ENCODE measurements around the gene CCDC187.

CCDC187 gene

GRCh38 chr9:136286987-136287379 lies 16.9 kb downstream of the CCDC187 start:
- peaks cover 0 to 12% (median 8%) of the 10 kb centered on the region in 4 donors for H3K4me1 ChIP-seq
- intact Hi-C loops (cut with DNase I; ENCODE audit: low total_unique reads) = loop anchor here (10.0 kb wide), 1 partner anchor 142 kb away; no protein-coding TSS in a partner anchor
- DNase-seq = no peak
- H3K36me3 ChIP-seq = no peaks in the 10 kb centered on the region
- H3K4me3 ChIP-seq = no peak overlapping the region
- H3K27me3 ChIP-seq = peaks cover 0 to 75% of the 10 kb centered on the region in 2 donors
- no peak for TF ChIP-seq CTCF (IDR thresholded peaks at IDR 0.05)
- H3K9me3 ChIP-seq = no peaks in the 10 kb centered on the region
- no peak overlapping the region for H3K27ac ChIP-seq

- Histone ChIP-seq H3K27ac (no peak overlapping the region), H3K4me3 (no peak overlapping the region), H3K4me1 (peaks cover 0 to 12% (median 8%) of the 10 kb centered on the region in 4 donors), H3K27me3 (peaks cover 0 to 75% of the 10 kb centered on the region in 2 donors), H3K36me3 (no peaks in the 10 kb centered on the region), H3K9me3 (no peaks in the 10 kb centered on the region)
- TF ChIP-seq CTCF (IDR thresholded peaks at IDR 0.05) = no peak
- DNase-seq = no peak
- intact Hi-C loops (cut with DNase I; ENCODE audit: low total_unique reads) = loop anchor here (10.0 kb wide), 1 partner anchor 142 kb away; no protein-coding TSS in a partner anchor
These were observed 17.4 kb downstream of the CCDC187 start for GRCh38 chr9:136286359-136286986.

GRCh38 chr9:136285501-136286358 lies 18.2 kb downstream of the CCDC187 start:
- TF ChIP-seq CTCF (IDR thresholded peaks at IDR 0.05) = no peak
- Histone ChIP-seq H3K27ac (no peak overlapping the region), H3K9me3 (no peaks in the 10 kb centered on the region), H3K36me3 (no peaks in the 10 kb centered on the region), H3K4me1 (peaks cover 0 to 12% (median 8%) of the 10 kb centered on the region in 4 donors), H3K4me3 (no peak overlapping the region), H3K27me3 (peaks cover 0 to 74% of the 10 kb centered on the region in 2 donors)
- no peak for DNase-seq
- intact Hi-C loops (cut with DNase I; ENCODE audit: low total_unique reads) = loop anchor here (10.0 kb wide), 1 partner anchor 141 kb away; no protein-coding TSS in a partner anchor

- H3K36me3 ChIP-seq = no peaks in the 10 kb centered on the region
- H3K27me3 ChIP-seq = peaks cover 0 to 73% of the 10 kb centered on the region in 2 donors
- peaks cover 0 to 3% (median 0%) of the 10 kb centered on the region in 3 donors for H3K9me3 ChIP-seq
- no peak overlapping the region for H3K4me3 ChIP-seq
- peaks cover 0 to 12% (median 8%) of the 10 kb centered on the region in 4 donors for H3K4me1 ChIP-seq
- intact Hi-C loops (cut with DNase I; ENCODE audit: low total_unique reads) = loop anchor here (10.0 kb wide), 1 partner anchor 140 kb away; no protein-coding TSS in a partner anchor
- no peak for DNase-seq
- TF ChIP-seq CTCF (IDR thresholded peaks at IDR 0.05) = no peak
- H3K27ac ChIP-seq = no peak overlapping the region
These were observed 18.9 kb downstream of the CCDC187 start for GRCh38 chr9:136284951-136285350.

- no peak overlapping the region for H3K4me3 ChIP-seq
- peaks cover 0 to 74% of the 10 kb centered on the region in 2 donors for H3K27me3 ChIP-seq
- H3K4me1 ChIP-seq = peaks cover 0 to 12% (median 8%) of the 10 kb centered on the region in 4 donors
- H3K27ac ChIP-seq = no peak overlapping the region
- intact Hi-C loops (cut with DNase I; ENCODE audit: low total_unique reads) = loop anchor here (10.0 kb wide), 1 partner anchor 140 kb away; no protein-coding TSS in a partner anchor
- H3K36me3 ChIP-seq = no peaks in the 10 kb centered on the region
- TF ChIP-seq CTCF (IDR thresholded peaks at IDR 0.05) = no peak
- peaks cover 0 to 9% (median 0%) of the 10 kb centered on the region in 3 donors for H3K9me3 ChIP-seq
- DNase-seq = no peak
These were observed 19.6 kb downstream of the CCDC187 start for GRCh38 chr9:136284311-136284710.
